Frontal cortex (tissue), 4 donors: Measurements from ENCODE around the gene NFKBIB. TPM values are rescaled to one million over a fixed set of nuclear protein-coding genes. Genes with fewer than 3 reads are reported as not detected.
A peak's percentile ranks its signal among the peaks of the same experiment; 100 is the strongest.

Experiments used
- DNase-seq, 2 donors: peaks; one replicate each; pipeline ENCODE4 v3.0.0; 2012; ENCODE audit warnings: low spot score in 2 of 2
- FAIRE-seq: peaks from 2 replicates; lab custom pipeline; 2012; peaks lifted over from hg19 to GRCh38; lab: Jason Lieb, UNC
- total RNA-seq: library from RNA; depleted of rRNA; stranded (reverse); fragments of >200 nt; gene quantifications from one replicate; pipeline ENCODE4 v1.2.3, GENCODE V29; 2014
- donor health status: control.
- donor health status: control.
- donor health status: control.

The NFKBIB gene
- total RNA-seq, 1 donor from 2014 or later: 3.3 TPM

DNA sequence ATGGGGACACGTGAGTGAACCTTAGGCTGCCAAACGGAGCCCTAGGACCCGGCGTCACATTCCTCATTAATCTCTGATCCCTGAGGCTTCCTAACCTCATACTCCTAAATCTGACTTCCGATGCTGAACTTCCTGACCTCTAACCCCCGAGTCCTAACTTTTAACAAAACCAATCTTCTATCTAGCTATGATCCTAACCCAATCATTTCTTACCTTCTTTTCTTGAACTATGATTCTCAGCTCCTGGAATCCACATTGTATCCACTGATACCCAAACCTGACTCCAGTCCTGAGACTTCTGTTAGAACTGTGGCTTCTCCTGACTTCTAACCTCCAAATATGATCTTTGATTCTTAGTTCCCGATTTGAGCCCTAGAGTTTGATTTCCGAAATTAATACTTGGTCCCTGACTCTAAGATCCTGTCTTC is 447 bp downstream of the NFKBIB start:
- no peak for FAIRE-seq
- peak in 1 of 2 donors; percentile 61 for DNase-seq

DNA sequence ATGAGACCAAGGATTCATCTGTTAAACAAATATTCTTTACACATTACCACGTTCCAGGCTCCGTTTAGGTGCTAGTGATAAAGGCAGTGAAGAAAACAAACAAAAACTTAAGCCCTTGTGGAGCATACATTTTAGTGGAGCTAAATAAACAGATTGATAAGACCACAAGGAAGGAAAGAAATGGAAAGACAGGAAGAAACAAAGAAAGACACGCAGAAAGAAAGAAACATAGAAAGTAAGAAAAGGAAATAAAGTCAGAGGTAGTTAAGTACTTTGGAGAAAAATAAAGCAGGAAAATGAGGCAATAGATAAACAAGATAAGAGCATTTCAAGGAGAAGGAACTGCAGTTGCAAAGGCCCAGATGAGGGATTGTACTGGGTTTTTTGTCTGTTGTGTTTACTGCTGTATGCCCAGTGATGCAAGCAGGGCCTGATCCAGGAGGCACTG is 998 bp downstream of the NFKBIB start:
- no peak for DNase-seq
- FAIRE-seq: no peak

DNA sequence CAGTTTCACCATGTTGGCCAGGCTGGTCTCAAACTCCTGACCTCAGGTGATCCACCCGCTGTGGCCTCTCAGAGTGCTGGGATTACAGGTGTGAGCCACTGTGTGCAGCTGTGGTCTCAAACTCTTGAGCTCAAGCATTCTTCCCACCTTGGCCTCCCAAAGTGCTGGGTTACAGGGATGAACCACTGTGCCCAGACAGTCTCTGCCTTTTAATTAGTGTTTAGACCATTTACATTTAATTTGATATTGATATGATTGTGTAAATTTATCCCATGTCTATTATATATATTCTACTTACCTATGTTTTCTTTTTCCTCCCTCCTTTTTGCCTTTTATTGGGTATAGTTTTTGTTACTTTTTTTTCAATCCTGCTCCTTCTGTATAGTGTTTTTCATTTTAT is 1.9 kb downstream of the NFKBIB start:
- FAIRE-seq (no peak), DNase-seq (no peak)

DNA sequence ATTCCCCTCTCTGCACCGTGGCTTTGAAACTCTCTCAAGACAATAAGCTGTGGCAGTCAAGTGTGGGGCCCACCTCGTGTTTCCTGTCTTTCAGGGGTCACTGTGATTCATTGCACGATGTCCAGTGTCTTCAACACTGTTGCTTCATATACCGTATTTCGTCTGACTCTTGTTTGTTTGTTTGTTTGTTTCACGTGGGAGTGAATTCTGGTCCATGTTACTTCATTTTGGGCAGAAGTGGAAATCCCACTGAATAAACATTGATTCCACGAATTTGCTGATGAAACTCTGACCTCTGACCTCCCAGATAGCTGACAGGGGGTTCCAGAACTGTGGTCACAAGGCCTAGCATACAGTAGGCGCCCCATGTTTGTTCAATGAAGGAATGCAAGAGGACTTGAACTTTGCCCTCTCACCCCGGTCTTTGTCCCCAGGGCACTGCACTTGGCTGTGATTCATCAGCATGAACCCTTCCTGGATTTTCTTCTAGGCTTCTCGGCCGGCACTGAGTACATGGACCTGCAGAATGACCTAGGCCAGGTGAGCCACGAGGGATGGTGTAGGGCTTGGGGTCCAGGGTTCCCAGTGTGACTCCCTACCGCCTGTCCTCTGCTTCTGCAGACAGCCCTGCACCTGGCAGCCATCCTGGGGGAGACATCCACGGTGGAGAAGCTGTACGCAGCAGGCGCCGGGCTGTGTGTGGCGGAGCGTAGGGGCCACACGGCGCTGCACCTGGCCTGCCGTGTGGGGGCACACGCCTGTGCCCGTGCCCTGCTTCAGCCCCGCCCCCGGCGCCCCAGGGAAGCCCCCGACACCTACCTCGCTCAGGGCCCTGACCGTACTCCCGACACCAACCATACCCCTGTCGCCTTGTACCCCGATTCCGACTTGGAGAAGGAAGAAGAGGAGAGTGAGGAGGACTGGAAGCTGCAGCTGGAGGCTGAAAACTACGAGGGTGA is 5.1 kb downstream of the NFKBIB start:
- DNase-seq (no peak), FAIRE-seq (no peak)

DNA sequence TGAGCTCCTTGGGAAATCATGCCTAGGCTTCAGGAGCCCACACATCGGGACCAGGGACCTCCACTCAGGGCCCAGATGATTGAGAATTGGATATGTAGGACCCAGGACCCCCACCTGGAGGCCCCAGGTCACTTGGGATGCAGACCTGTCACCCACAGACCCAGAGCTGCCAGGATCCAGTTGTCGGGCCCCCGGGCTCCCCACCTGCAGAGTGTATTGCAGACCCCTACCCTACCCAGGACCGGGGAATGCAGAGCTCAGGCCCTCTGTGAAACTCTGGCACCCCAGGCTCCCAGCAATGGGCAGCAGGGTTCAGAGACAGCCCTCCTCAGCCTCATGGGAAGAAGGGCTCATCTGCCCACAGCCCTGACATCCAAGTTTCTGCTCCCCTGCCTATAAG is 5.9 kb downstream of the NFKBIB start:
- FAIRE-seq: no peak
- no peak for DNase-seq

DNA sequence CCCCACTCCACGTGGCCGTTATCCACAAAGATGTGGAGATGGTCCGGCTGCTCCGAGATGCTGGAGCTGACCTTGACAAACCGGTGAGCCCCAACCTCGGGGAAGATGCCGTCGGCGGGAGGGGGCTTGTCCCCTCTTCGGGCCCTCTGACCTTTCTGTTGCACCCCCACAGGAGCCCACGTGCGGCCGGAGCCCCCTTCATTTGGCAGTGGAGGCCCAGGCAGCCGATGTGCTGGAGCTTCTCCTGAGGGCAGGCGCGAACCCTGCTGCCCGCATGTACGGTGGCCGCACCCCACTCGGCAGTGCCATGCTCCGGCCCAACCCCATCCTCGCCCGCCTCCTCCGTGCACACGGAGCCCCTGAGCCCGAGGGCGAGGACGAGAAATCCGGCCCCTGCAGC is 7.5 kb downstream of the NFKBIB start:
- DNase-seq: no peak
- FAIRE-seq: no peak

DNA sequence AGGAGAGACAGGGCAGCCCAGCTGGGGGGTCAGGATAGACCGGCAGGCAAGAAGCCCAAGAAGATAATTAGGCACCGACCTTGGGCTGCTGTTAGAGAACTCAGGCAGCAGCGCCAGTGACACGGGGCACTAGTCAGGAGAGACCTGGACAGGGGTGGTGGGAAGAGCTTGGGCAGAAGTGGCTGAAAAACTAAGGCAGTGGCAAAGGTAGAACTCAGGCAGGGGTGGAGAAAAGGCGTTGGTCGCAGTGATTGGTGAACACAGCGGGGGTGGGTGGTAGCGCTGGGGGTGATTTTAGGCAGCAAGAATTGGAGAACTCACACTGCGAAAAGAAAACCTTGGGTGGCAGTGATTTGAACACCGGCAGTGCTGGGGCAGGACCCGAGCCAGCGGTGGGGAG is 7.9 kb downstream of the NFKBIB start:
- DNase-seq (no peak), FAIRE-seq (no peak)

DNA sequence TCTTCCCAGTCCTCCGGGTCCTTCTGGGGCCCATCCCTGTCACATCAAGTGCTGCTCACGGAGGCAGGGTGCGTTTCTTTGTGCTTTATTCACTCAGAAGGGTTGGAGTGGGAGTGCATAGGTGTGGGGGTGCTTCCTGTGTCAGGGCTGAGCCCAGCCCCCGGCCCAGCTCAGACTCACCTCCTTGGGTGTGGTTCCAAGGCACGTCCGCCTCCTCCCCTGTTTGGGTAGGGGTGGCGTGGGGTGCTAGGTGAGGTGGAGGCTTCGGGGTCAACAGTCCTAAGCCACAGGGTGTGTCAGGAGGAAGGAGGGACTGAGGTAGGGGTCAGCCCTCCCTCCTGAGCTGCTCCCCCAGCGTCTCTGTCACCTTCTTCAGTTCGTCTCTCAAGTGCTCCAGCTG is 9.1 kb downstream of the NFKBIB start:
- DNase-seq (no peak), FAIRE-seq (no peak)

DNA sequence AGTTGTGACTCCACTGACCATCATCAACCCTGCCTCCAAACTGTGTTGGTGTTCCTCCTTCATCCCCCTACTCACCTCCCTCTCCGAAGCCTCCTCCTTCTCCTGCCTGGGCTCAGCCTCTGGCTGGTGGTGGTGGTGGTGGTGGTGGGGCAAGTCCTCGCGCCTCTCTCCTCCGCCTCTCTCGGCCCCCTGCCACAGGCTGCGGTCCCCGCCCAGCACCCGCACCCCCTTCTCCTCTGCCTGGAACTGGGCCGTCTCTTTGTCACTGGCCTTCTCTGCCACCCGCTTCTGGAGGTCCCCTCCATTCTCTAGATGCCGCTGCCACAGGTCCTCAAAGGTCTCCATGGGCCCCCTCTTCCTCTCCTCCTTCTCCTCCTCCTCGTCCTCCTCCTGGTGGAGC is 10.7 kb downstream of the NFKBIB start:
- DNase-seq (no peak), FAIRE-seq (no peak)

DNA sequence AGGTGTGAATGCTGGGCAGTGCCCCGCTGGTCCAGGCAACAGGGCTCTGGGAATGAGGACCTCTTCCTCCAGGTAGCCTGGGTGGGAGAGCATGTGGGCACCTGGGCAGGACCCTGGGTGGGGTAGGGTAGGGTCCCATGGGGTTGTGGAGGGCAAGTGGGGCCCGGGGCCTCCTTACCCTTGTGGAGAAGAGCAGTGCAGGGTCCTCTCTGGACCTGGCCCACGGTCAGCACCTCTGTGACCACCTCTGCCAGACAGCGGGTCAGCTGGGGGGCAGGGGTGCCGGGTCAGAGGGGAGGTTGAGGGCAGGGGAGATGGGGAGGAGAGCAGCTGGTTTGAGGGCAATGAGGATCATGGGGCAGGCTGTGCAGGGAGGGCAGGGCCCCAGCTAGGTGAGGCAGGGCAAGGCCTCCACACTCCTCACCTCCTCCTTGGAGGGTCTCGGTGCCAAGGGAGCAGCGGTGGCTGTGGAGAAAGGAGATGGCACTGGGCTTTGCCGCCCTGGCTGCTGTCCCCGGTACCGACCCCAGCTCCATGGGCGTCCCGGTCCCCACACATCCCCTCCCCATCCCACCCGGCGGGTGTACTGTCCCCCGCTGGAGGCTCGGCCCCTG is 11.7 kb downstream of the NFKBIB start:
- no peak for DNase-seq
- no peak for FAIRE-seq

DNA sequence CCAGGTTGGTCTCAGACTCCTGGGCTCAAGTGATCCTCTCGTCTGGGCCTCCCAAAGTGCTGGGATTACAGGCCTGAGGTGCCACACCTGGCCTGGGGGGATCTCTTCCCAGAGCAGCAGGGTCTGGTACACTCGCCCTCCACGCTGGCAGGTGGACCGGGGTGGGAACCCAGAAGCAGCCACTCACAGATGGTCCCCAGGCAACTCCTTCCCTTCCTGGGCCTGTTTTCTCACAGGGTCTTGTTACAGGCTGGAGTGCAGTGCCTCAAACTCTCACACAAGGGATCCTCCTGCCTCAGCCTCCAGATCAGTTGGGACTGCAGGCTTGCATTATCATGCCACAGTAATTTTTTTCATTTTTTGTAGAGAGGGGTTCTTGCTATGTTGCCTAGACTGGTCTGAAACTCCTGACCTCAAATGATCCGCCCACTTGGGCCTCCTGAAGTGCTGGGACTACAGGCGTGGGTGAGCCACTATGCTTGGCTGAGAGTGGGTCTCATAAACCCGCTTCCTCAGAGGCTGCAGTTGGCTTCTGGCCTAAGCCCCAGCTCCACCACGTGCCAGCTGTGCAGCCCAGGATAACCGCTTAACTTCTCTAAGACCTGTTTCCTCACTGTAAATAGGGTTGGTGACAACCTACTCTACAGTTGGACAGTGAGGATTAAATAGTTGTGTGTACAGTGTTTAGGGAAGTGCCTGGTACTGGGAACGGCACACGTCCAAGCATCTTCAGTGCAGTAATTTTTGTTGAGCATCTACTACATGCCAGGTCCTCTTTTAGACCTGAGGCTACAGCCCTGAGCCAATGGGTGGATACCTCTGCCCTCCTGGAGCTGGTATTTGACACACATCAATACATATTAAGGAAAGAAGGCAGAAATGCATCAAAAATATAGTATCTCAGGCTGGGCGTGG is 13.1 kb downstream of the NFKBIB start:
- no peak for DNase-seq
- no peak for FAIRE-seq

DNA sequence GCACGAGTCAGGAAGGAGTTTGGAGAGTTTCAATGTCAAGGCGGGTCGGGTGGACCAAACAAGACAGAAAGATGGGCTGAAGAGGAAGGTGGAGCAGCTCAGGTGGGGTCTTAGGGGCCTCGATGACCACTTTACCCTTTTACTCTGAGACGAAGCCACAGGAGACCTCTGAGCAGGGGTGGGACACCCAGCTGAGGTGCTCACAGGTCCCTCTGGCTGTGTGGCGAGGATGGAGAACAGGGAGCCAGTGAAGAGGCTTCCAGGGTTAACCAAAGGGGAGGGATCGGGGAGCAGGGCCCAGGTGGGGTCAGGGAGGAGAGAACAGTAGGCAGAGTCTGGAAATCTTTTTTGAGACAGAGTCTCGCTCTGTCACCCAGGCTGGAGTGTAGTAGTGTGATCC is 14.2 kb downstream of the NFKBIB start:
- no peak for FAIRE-seq

DNA sequence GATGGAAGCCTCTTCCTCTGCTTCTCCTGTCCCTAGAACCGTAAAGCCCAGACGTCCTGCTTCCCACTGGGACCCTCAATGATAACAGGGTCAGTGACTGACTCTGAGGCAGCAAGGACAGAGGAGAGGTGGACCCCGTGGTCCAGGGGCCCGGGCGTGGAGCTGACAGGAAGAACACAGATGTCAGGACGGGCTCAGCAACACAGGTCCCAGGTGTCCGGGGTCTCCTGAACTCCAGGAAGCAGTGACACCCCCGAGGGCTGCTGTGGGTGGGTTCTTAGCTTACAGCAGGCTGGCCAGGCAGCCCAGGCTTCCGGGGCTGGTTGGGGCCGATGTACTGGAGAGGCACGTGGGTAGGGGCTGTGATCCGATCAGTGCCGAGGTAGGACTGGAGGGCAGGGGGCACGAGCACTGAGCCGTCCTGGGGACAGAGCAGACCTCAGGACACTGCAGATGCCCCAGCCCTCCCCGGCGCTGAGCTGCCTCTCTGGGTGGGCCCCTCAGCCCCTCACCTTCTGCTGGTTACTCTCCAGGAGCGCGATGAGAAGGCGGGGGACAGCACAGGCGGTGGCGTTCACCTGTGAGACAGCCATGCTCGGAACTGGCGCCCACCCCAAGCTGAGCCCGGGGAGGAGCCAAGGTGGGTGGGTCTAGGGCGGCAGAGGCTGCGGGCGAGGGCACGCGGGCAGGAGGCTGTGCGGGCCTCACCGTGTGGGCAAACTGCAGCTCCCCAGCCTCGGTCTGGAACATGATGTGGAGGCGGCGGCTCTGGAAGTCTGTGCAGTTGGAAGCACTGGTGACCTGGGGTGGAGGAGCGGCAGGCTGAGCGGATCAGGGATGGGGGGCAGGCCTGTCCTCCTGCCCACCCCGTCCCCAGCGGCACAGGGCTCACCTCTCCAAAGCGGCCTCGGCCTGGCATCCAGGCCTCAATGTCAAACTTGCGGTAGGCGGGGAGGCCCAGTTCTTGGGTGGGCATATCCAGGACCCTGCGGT is 15.9 kb downstream of the NFKBIB start:
- no peak for FAIRE-seq
- DNase-seq: no peak

More for the DNA sequence above, 14.2 kb downstream of the NFKBIB start:
- no peak for DNase-seq

DNA sequence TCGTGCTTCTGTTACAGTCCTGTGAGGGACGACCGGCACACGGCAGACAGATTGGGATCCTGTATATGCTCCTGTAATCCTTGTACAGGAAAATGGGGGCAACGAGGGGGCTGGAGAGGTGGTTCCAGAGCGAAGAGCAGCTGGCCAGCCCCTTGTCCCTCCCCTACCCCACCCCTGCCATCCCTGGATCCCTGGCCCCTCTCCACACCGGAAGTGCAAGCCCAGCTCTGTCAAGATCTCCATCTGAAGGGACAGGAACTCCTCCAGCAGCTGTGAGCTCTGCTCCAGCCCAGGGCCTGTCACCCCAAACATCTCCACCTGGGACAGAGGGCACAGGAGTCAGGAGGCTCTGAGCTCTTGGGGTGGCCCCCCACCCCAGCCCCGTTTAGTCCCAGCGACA is 17.7 kb downstream of the NFKBIB start:
- FAIRE-seq: no peak

DNA sequence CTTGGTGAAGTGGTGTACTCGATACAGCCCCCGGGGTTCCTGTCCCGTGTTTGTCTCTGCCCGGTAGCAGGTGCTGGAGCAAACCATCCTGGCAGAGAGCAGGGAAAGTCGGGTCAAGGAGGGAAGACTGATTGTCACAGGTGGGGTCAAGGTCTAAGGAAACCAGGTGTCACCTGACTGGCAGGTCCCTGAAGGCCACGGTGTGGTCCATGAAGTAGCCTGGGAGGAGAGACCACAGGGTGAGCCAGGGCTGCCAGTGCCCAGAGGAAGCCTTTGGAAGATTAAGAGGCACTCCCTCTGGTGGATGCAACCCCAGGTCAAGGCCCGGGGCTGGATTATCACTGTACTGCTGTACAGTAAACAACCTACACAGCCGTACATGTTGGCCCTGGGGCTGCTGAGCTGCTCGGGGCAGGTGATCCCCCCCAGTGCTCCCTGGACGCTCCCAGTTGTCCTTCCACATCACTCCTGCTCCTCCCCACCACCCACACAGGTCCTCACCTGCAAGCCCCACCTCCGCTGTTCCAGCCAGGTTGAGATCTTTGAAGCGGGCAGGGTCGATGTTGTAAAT is 18.2 kb downstream of the NFKBIB start:
- DNase-seq (no peak), FAIRE-seq (no peak)

More for the DNA sequence above, 17.7 kb downstream of the NFKBIB start:
- no peak for DNase-seq

DNA sequence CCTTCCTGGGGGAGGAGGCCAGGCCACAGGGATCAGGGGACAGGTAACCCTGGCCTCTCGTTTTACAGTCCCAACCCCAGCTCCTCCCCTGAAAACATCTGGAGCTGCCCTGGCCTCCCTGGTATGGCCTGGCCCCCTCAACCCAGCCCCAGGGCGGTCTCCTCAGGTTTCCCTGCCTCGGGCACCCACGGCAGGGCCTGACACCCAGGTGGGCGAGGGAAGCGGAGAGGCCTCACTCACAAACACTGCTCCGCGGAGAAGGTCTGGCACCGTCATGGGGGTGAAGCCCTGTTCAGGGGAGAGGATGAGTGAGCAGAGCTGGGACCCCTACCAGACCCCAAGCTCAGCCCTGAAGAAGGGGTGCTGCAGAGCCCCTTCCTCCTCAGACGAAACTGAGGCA is 18.8 kb downstream of the NFKBIB start:
- FAIRE-seq: no peak
- no peak for DNase-seq

DNA sequence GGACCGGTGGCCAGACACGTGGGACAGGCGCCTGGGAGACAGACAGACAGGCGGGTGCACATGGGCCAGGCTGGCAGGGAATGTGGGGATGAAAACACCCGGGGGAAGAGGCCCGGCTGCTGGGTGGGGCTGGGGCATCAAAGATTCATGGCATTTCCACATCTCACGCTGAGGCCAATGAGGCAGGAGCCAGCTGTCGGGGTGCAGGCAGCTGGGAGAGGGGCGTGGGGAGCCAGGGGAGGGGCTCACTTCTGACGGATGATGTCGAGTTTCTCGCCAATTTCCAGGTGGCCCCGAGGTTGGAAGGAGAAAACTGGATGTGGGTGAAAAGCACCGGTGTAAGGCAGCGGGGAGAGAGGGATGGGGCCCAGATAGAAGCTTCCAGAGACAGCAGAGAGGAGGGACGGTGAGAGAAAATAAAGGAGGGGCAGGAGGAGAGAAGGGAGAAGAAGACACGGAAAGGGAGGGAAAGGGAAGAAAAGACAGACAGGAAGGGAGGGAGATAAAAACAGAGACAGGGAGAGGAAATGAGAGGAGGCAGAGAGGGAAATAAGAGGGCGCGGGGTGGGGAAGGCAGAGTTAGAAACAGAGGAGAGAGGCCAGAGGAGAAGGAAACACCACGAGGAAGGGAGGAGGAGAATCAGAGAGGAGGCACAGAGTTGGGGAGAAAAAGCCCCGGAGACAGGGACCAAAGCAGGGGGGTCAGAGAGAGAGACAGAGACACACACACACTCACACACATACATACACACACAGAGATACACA is 20.2 kb downstream of the NFKBIB start:
- no peak for DNase-seq
- FAIRE-seq: no peak
